H1 (cell line): ENCODE results near the gene PSMB11.

Experiments
- EGR1 ChIP-seq: IDR thresholded peaks from 2 replicates; pipeline ENCODE4 v1.6.1; 2011; ENCODE audit warnings: low read depth, low read length, borderline replicate concordance
- EP300 ChIP-seq, 2 experiments: IDR thresholded peaks; 1 replicate in 1 of 2; 2 replicates in 1 of 2; pipeline ENCODE4 v1.6.1; 2011 to 2012; ENCODE audit warnings: low read depth in 2 of 2, low read length in 2 of 2, mild to moderate bottlenecking in 2 of 2, borderline replicate concordance in 1 of 2, inconsistent platforms in 1 of 2, moderate library complexity in 1 of 2
- MAFK ChIP-seq: IDR thresholded peaks from 2 replicates; pipeline ENCODE4 v1.6.1; 2012; ENCODE audit warnings: low read depth, mild to moderate bottlenecking, improper control_type of control experiment, low read length
- POLR2A ChIP-seq, 2 experiments: IDR thresholded peaks; 1 replicate in 1 of 2; 2 replicates in 1 of 2; pipeline ENCODE4 v1.6.1; 2011; ENCODE audit warnings: low read depth in 2 of 2, low read length in 2 of 2, mild to moderate bottlenecking in 2 of 2; ENCODE audit errors: control extremely low read depth in 1 of 2
- SIRT6 ChIP-seq: IDR thresholded peaks from one replicate; pipeline ENCODE4 v1.7.1; 2012; ENCODE audit warnings: low read length, inconsistent platforms
- TAF1 ChIP-seq: IDR thresholded peaks from 2 replicates; pipeline ENCODE4 v1.6.1; 2011; ENCODE audit warnings: mild to moderate bottlenecking, low read depth, low read length
- TF ChIP-seq, protein P1 (sequence below): IDR thresholded peaks from 2 replicates; pipeline ENCODE4 v1.6.1; 2012; ENCODE audit warnings: inconsistent platforms

DNA sequence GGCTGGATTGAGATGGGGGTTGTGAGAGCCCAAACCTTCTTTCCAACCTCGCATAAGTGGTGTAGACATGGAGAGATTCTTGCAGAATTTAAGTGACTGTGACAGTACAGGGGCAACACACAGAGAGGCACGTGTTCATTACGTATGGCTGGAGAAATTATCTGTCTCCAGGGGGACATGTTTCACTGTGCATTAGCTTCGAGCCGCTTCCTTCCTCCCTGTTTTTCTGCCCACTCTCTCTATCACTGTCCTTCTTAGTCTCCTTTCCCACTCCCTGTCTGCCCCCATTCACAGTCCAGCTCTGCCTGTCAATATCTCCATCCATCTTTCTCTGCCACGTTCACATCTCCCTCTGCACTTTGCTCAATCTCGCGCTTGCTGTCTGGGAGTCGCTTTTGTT, 20.6 kb upstream of the PSMB11 start:
- TF ChIP-seq EGR1 (no peak), SIRT6 (no peak), MAFK (no peak), TAF1 (no peak), EP300 (IDR thresholded peaks at IDR 0.05; ENCODE audit: borderline replicate concordance in 1 of 2, low read depth in 2 of 2, low read length in 2 of 2) (no peak), POLR2A (IDR thresholded peaks at IDR 0.05; ENCODE audit: control extremely low read depth in 1 of 2, low read depth in 2 of 2, low read length in 2 of 2) (no peak)
- TF ChIP-seq, protein P1, sequence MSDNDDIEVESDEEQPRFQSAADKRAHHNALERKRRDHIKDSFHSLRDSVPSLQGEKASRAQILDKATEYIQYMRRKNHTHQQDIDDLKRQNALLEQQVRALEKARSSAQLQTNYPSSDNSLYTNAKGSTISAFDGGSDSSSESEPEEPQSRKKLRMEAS, result no peak
